Right lobe of liver (tissue), 4 donors: ENCODE data around the gene CHMP3.

Experiments
- POLR2A ChIP-seq: fragments of 450-650 bp; IDR thresholded peaks from one replicate; pipeline ENCODE4 v1.6.1; 2017; ENCODE audit warnings: antibody characterized with exemption, mild to moderate bottlenecking
- TF ChIP-seq, protein P1 (sequence below), 4 donors: fragments of 200-600 bp in 3 of 4; fragments of 450-650 bp in 1 of 4; IDR thresholded peaks; one replicate each; pipeline versions ENCODE4 v1.5.1 to v1.8.0; 2016 to 2022; ENCODE audit warnings: antibody characterized with exemption in 4 of 4, mild to moderate bottlenecking in 2 of 4
- donor health status: DM: no; HTN: no; CAD: no.
- donor health status: DM: no; HTN: no; CAD: no.
- donor health status: DM: no; HTN: yes; CAD: no.

- TF ChIP-seq POLR2A, result no peak
- TF ChIP-seq, protein P1, sequence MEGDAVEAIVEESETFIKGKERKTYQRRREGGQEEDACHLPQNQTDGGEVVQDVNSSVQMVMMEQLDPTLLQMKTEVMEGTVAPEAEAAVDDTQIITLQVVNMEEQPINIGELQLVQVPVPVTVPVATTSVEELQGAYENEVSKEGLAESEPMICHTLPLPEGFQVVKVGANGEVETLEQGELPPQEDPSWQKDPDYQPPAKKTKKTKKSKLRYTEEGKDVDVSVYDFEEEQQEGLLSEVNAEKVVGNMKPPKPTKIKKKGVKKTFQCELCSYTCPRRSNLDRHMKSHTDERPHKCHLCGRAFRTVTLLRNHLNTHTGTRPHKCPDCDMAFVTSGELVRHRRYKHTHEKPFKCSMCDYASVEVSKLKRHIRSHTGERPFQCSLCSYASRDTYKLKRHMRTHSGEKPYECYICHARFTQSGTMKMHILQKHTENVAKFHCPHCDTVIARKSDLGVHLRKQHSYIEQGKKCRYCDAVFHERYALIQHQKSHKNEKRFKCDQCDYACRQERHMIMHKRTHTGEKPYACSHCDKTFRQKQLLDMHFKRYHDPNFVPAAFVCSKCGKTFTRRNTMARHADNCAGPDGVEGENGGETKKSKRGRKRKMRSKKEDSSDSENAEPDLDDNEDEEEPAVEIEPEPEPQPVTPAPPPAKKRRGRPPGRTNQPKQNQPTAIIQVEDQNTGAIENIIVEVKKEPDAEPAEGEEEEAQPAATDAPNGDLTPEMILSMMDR (IDR thresholded peaks at IDR 0.05), result no peak
These were observed 30.0 kb upstream of the CHMP3 start for GRCh38 chr2:86593266-86593665.
